Tibial nerve (tissue), 4 donors: ENCODE measurements around the gene WDSUB1. TPM values are rescaled to one million over a fixed set of nuclear protein-coding genes. Genes with fewer than 3 reads are reported as not detected.
A peak's percentile ranks its signal among the peaks of the same experiment; 100 is the strongest.

Experiments used
- DNase-seq, 2 donors: peaks; one replicate each; pipeline ENCODE4 v3.0.0-alpha.2; 2019; ENCODE audit warnings: low spot score in 2 of 2
- H3K27ac ChIP-seq, 4 donors: fragments of 200-600 bp; sonication (generic) in 3 of 4; one replicate each; pipeline ENCODE4 v1.5.1; 2017 to 2019; ENCODE audit warnings: mild to moderate bottlenecking in 1 of 4
- H3K27me3 ChIP-seq, 2 donors: fragments of 200-600 bp; sonication (generic) in 1 of 2; one replicate each; pipeline versions ENCODE4 v1.5.1 to v1.6.0; 2017 to 2019
- H3K36me3 ChIP-seq, 3 donors: fragments of 200-600 bp; sonication (generic); one replicate each; pipeline ENCODE4 v1.5.1; 2018 to 2019
- H3K4me1 ChIP-seq, 4 donors: fragments of 200-600 bp; sonication (generic) in 3 of 4; one replicate each; pipeline ENCODE4 v1.5.1; 2017 to 2019
- H3K4me3 ChIP-seq, 4 donors: fragments of 200-600 bp; sonication (generic) in 3 of 4; one replicate each; pipeline ENCODE4 v1.5.1; 2017 to 2019; ENCODE audit warnings: mild to moderate bottlenecking in 1 of 4, moderate library complexity in 1 of 4
- H3K9me3 ChIP-seq, 4 donors: fragments of 200-600 bp; sonication (generic) in 3 of 4; one replicate each; pipeline ENCODE4 v1.5.1; 2017 to 2019
- CTCF ChIP-seq, 5 experiments: fragments of 200-600 bp in 3 of 5; fragments of 450-650 bp in 2 of 5; sonication (generic) in 3 of 5; IDR thresholded peaks; one replicate each; pipeline ENCODE4 v1.5.1; 2016 to 2019; ENCODE audit warnings: antibody characterized with exemption in 5 of 5, mild to moderate bottlenecking in 3 of 5, moderate library complexity in 2 of 5
- EP300 ChIP-seq, 2 donors: sonication (generic); formaldehyde crosslinking; IDR thresholded peaks; one replicate each; pipeline ENCODE4 v1.6.1; 2017; ENCODE audit warnings: antibody characterized with exemption in 2 of 2, mild to moderate bottlenecking in 1 of 2
- POLR2A ChIP-seq, 2 donors: fragments of 450-650 bp; IDR thresholded peaks; one replicate each; pipeline ENCODE4 v1.6.1; 2017; ENCODE audit warnings: antibody characterized with exemption in 2 of 2, mild to moderate bottlenecking in 2 of 2, moderate library complexity in 2 of 2
- WGBS, 2 donors: methylation state at CpG; one replicate each; pipeline ENCODE4 v1.1.5; 2018; 5-methylcytosine and 5-hydroxymethylcytosine counted together
- total RNA-seq, 4 donors: library from RNA; depleted of rRNA; stranded (reverse); fragments of >200 nt; gene quantifications; one replicate each; pipeline ENCODE4 v1.1.0, GENCODE V29; 2016

The WDSUB1 gene
- total RNA-seq, 4 donors from 2014 or later, result 4.3 to 7.0 (median 6.1) TPM

GRCh38 chr2:159209341-159210306, 76.9 kb downstream of the WDSUB1 start:
- no peak for TF ChIP-seq EP300 (IDR thresholded peaks at IDR 0.05)
- Histone ChIP-seq H3K36me3 (peaks cover 0 to 33% (median 0%) of the 10 kb centered on the region in 3 donors), H3K4me3 (no peak overlapping the region), H3K27ac (peak overlapping the region in 1 of 4 donors; percentile 28), H3K9me3 (no peaks in the 10 kb centered on the region), H3K4me1 (peaks cover 0 to 28% (median 9%) of the 10 kb centered on the region in 4 donors), H3K27me3 (no peaks in the 10 kb centered on the region)
- DNase-seq, result no peak
- WGBS, 2 donors, result 65 to 68% methylated on average over 15 of the region's 15 CpGs

GRCh38 chr2:159208438-159208837, 78.1 kb downstream of the WDSUB1 start:
- no peaks in the 10 kb centered on the region for H3K27me3 ChIP-seq
- 79 to 85% methylated on average over 5 of the region's 5 CpGs for WGBS, 2 donors
- no peak overlapping the region for H3K27ac ChIP-seq
- no peak for TF ChIP-seq CTCF (IDR thresholded peaks at IDR 0.05)
- no peak for TF ChIP-seq EP300 (IDR thresholded peaks at IDR 0.05)
- no peak for TF ChIP-seq POLR2A (IDR thresholded peaks at IDR 0.05)
- H3K4me1 ChIP-seq, result peaks cover 0 to 28% (median 9%) of the 10 kb centered on the region in 4 donors
- H3K4me3 ChIP-seq, result no peak overlapping the region
- no peak for DNase-seq
- peaks cover 0 to 34% (median 0%) of the 10 kb centered on the region in 3 donors for H3K36me3 ChIP-seq
- no peaks in the 10 kb centered on the region for H3K9me3 ChIP-seq

GRCh38 chr2:159206736-159207380, 79.6 kb downstream of the WDSUB1 start:
- TF ChIP-seq EP300 (IDR thresholded peaks at IDR 0.05), result no peak
- TF ChIP-seq CTCF (IDR thresholded peaks at IDR 0.05), result no peak
- TF ChIP-seq POLR2A (IDR thresholded peaks at IDR 0.05), result no peak
- WGBS, 2 donors, result 84 to 88% methylated on average over 6 of the region's 6 CpGs
- DNase-seq, result no peak
- Histone ChIP-seq H3K27ac (no peak overlapping the region), H3K4me3 (no peak overlapping the region), H3K4me1 (peaks cover 0 to 36% (median 12%) of the 10 kb centered on the region in 4 donors), H3K9me3 (no peaks in the 10 kb centered on the region), H3K27me3 (no peaks in the 10 kb centered on the region), H3K36me3 (peaks cover 0 to 25% (median 0%) of the 10 kb centered on the region in 3 donors)

- Histone ChIP-seq H3K4me3 (no peak overlapping the region), H3K4me1 (peaks cover 0 to 23% (median 8%) of the 10 kb centered on the region in 4 donors), H3K9me3 (no peaks in the 10 kb centered on the region), H3K27me3 (no peaks in the 10 kb centered on the region), H3K36me3 (peaks cover 0 to 25% (median 0%) of the 10 kb centered on the region in 3 donors), H3K27ac (no peak overlapping the region)
- TF ChIP-seq POLR2A (IDR thresholded peaks at IDR 0.05), result no peak
- TF ChIP-seq EP300 (IDR thresholded peaks at IDR 0.05), result no peak
- TF ChIP-seq CTCF (IDR thresholded peaks at IDR 0.05), result no peak
- DNase-seq, result no peak
- 85 to 89% methylated on average over 15 of the region's 15 CpGs for WGBS, 2 donors
These were observed 81.9 kb downstream of the WDSUB1 start for GRCh38 chr2:159204381-159205144.

- peak in 1 of 2 donors; percentile 14 for DNase-seq
- Histone ChIP-seq H3K36me3 (peaks cover 0 to 40% (median 0%) of the 10 kb centered on the region in 3 donors), H3K9me3 (no peaks in the 10 kb centered on the region), H3K27ac (peak overlapping the region in 2 of 4 donors; percentile 46 to 67), H3K4me1 (peaks cover 0 to 19% (median 3%) of the 10 kb centered on the region in 4 donors), H3K27me3 (no peaks in the 10 kb centered on the region), H3K4me3 (no peak overlapping the region)
- TF ChIP-seq POLR2A (IDR thresholded peaks at IDR 0.05) (no peak), EP300 (IDR thresholded peaks at IDR 0.05) (no peak), CTCF (IDR thresholded peaks at IDR 0.05) (no peak)
- 30 to 44% methylated on average over 4 of the region's 4 CpGs for WGBS, 2 donors
These were observed 83.9 kb downstream of the WDSUB1 start for GRCh38 chr2:159202568-159203071.
